NCI-H2196 (cell line): ENCODE results near the gene FNDC3B.

Source experiments
- DNase-seq: peaks from one replicate; lab custom pipeline; 2025; ENCODE audit not compliant: unreplicated experiment; lab: John Stamatoyannopoulos, UW

FNDC3B gene

GRCh38 chr3:172111163-172111562, 71.8 kb downstream of the FNDC3B start:
- no peak for DNase-seq

GRCh38 chr3:172112078-172112733, 72.8 kb downstream of the FNDC3B start:
- no peak for DNase-seq

- no peak for DNase-seq
Observed at GRCh38 chr3:172112734-172113120, 73.3 kb downstream of the FNDC3B start.

GRCh38 chr3:172113710-172114109, 74.3 kb downstream of the FNDC3B start:
- no peak for DNase-seq

GRCh38 chr3:172115059-172115458, 75.7 kb downstream of the FNDC3B start:
- no peak for DNase-seq

GRCh38 chr3:172115787-172116186, 76.4 kb downstream of the FNDC3B start:
- DNase-seq = no peak

GRCh38 chr3:172118019-172118418, 78.6 kb downstream of the FNDC3B start:
- DNase-seq = no peak

- no peak for DNase-seq
Observed at GRCh38 chr3:172119266-172119969, 80.0 kb downstream of the FNDC3B start.

- no peak for DNase-seq
Observed at GRCh38 chr3:172120912-172121311, 81.5 kb downstream of the FNDC3B start.

GRCh38 chr3:172121981-172122380, 82.6 kb downstream of the FNDC3B start:
- DNase-seq = no peak

GRCh38 chr3:172124271-172124670, 84.9 kb downstream of the FNDC3B start:
- no peak for DNase-seq

- no peak for DNase-seq
Observed at GRCh38 chr3:172125053-172125452, 85.7 kb downstream of the FNDC3B start.

GRCh38 chr3:172125963-172126457, 86.6 kb downstream of the FNDC3B start:
- DNase-seq = peak; percentile 69

GRCh38 chr3:172126741-172127140, 87.4 kb downstream of the FNDC3B start:
- DNase-seq = no peak

- DNase-seq = no peak
Observed at GRCh38 chr3:172127141-172127540, 87.8 kb downstream of the FNDC3B start.

GRCh38 chr3:172127929-172128580, 88.7 kb downstream of the FNDC3B start:
- DNase-seq = no peak

GRCh38 chr3:172128858-172129257, 89.5 kb downstream of the FNDC3B start:
- no peak for DNase-seq

GRCh38 chr3:172129498-172129849, 90.1 kb downstream of the FNDC3B start:
- DNase-seq = no peak

- DNase-seq = peak; percentile 80
Observed at GRCh38 chr3:172129850-172130716, 90.7 kb downstream of the FNDC3B start.

- no peak for DNase-seq
Observed at GRCh38 chr3:172130717-172131050, 91.3 kb downstream of the FNDC3B start.

- DNase-seq = no peak
Observed at GRCh38 chr3:172131746-172132145, 92.4 kb downstream of the FNDC3B start.
